Karpas-422 (cell line): ENCODE measurements around the gene TRIM31. TPM values are rescaled to one million over a fixed set of nuclear protein-coding genes. Genes with fewer than 3 reads are reported as not detected.

Source experiments
- DNase-seq: peaks from one replicate; pipeline ENCODE4 v3.0.0-alpha.2; 2015
- H2AFZ ChIP-seq: fragments of 200-600 bp; sonication (generic); 2 replicates; pipeline ENCODE4 v1.6.1; 2014; ENCODE audit warnings: antibody characterized with exemption, low read length, mixed read lengths
- H3K27ac ChIP-seq: fragments of 200-600 bp; sonication (generic); 2 replicates; pipeline ENCODE4 v1.5.1; 2014; ENCODE audit warnings: mild to moderate bottlenecking, low read length, moderate library complexity
- H3K27me3 ChIP-seq: fragments of 200-600 bp; sonication (generic); 2 replicates; pipeline ENCODE4 v1.6.1; 2014; ENCODE audit warnings: low read length, mixed read lengths
- H3K36me3 ChIP-seq: fragments of 200-600 bp; sonication (generic); 2 replicates; pipeline ENCODE4 v1.6.1; 2014; ENCODE audit warnings: low read length, mixed read lengths; ENCODE audit not compliant: insufficient read depth
- H3K4me1 ChIP-seq: fragments of 200-600 bp; sonication (generic); 2 replicates; pipeline ENCODE4 v1.6.1; 2014; ENCODE audit warnings: mild to moderate bottlenecking, low read length, mixed read lengths
- H3K4me2 ChIP-seq: fragments of 200-600 bp; sonication (generic); 2 replicates; pipeline ENCODE4 v1.6.1; 2014; ENCODE audit warnings: low read length, low read depth, mild to moderate bottlenecking; ENCODE audit not compliant: poor library complexity, severe bottlenecking
- H3K4me3 ChIP-seq: fragments of 200-600 bp; sonication (generic); 2 replicates; pipeline ENCODE4 v1.5.1; 2014; ENCODE audit warnings: mild to moderate bottlenecking, antibody characterized with exemption, low read length, mixed read lengths
- H3K79me2 ChIP-seq: fragments of 200-600 bp; sonication (generic); 2 replicates; pipeline ENCODE4 v1.6.1; 2014; ENCODE audit warnings: mild to moderate bottlenecking, low read length, mixed read lengths
- H3K9ac ChIP-seq: fragments of 200-600 bp; sonication (generic); 2 replicates; pipeline ENCODE4 v1.6.0; 2014; ENCODE audit warnings: low read length
- H3K9me2 ChIP-seq: fragments of 200-600 bp; sonication (generic), shearing (Covaris generic); replicated peaks from 2 replicates; pipeline ENCODE4 v1.6.0; 2014; ENCODE audit warnings: mild to moderate bottlenecking, low read length, moderate library complexity; ENCODE audit not compliant: insufficient read depth
- H3K9me3 ChIP-seq: fragments of 300-700, 200-600 bp; sonication (generic); 2 replicates; pipeline ENCODE4 v1.6.1; 2014; ENCODE audit warnings: low read length, mixed read lengths
- H4K20me1 ChIP-seq: fragments of 200-600 bp; sonication (generic); 2 replicates; pipeline ENCODE4 v1.6.1; 2014; ENCODE audit warnings: mild to moderate bottlenecking, antibody characterized with exemption, low read length, low read depth; ENCODE audit not compliant: insufficient read depth
- total RNA-seq: library from RNA; depleted of rRNA; stranded (reverse); fragments of >200 nt; shearing (Covaris generic); gene quantifications from 2 replicates; pipeline ENCODE4 v1.2.3, GENCODE V29; 2014; ENCODE audit warnings: low replicate concordance

TRIM31 gene
- total RNA-seq, 1 experiment from 2014 or later = not detected

GRCh38 chr6:30112402-30112994 lies 392 bp downstream of the TRIM31 start:
- Histone ChIP-seq H4K20me1 (no peaks in the 10 kb centered on the region), H3K4me3 (no peak overlapping the region), H3K27ac (no peak overlapping the region), H3K4me2 (no peak overlapping the region), H3K27me3 (no peaks in the 10 kb centered on the region), H3K4me1 (0 out of 2 replicates have a peak, but pooled peaks cover 4% of the 10 kb centered on the region), H3K9ac (no peak overlapping the region), H2AFZ (no peak overlapping the region), H3K36me3 (no peaks in the 10 kb centered on the region), H3K79me2 (no peaks in the 10 kb centered on the region), H3K9me2 (no peaks in the 10 kb centered on the region), H3K9me3 (no peaks in the 10 kb centered on the region)
- DNase-seq = no peak

GRCh38 chr6:30111266-30111856 lies 1.5 kb downstream of the TRIM31 start:
- H3K4me2 ChIP-seq = no peak overlapping the region
- no peak overlapping the region for H3K9ac ChIP-seq
- H3K4me1 ChIP-seq = 0 out of 2 replicates have a peak, but pooled peaks cover 4% of the 10 kb centered on the region
- H3K27me3 ChIP-seq = no peaks in the 10 kb centered on the region
- H2AFZ ChIP-seq = no peak overlapping the region
- DNase-seq = no peak
- H3K79me2 ChIP-seq = no peaks in the 10 kb centered on the region
- H4K20me1 ChIP-seq = no peaks in the 10 kb centered on the region
- H3K4me3 ChIP-seq = no peak overlapping the region
- no peaks in the 10 kb centered on the region for H3K36me3 ChIP-seq
- H3K9me2 ChIP-seq = no peaks in the 10 kb centered on the region
- no peaks in the 10 kb centered on the region for H3K9me3 ChIP-seq
- no peak overlapping the region for H3K27ac ChIP-seq

- H3K9me2 ChIP-seq = no peaks in the 10 kb centered on the region
- H3K4me3 ChIP-seq = no peak overlapping the region
- H2AFZ ChIP-seq = no peak overlapping the region
- DNase-seq = no peak
- H3K79me2 ChIP-seq = no peaks in the 10 kb centered on the region
- no peak overlapping the region for H3K9ac ChIP-seq
- peaks cover 37% of the 10 kb centered on the region for H3K4me1 ChIP-seq
- no peak overlapping the region for H3K27ac ChIP-seq
- H3K9me3 ChIP-seq = no peaks in the 10 kb centered on the region
- no peak overlapping the region for H3K4me2 ChIP-seq
- H3K36me3 ChIP-seq = no peaks in the 10 kb centered on the region
- H3K27me3 ChIP-seq = no peaks in the 10 kb centered on the region
- H4K20me1 ChIP-seq = no peaks in the 10 kb centered on the region
Observed at GRCh38 chr6:30104661-30105060, 8.2 kb downstream of the TRIM31 start.

- Histone ChIP-seq H3K27ac (no peak overlapping the region), H3K9ac (peak overlapping the region; percentile 58), H3K9me3 (no peaks in the 10 kb centered on the region), H3K4me2 (peak overlapping the region; percentile 76), H3K36me3 (no peaks in the 10 kb centered on the region), H3K4me1 (peaks cover 37% of the 10 kb centered on the region), H3K9me2 (no peaks in the 10 kb centered on the region), H4K20me1 (no peaks in the 10 kb centered on the region), H3K79me2 (no peaks in the 10 kb centered on the region), H2AFZ (peak overlapping the region; percentile 96), H3K4me3 (peak overlapping the region; percentile 63), H3K27me3 (no peaks in the 10 kb centered on the region)
- no peak for DNase-seq
Observed at GRCh38 chr6:30103872-30104179, 9.1 kb downstream of the TRIM31 start.

- Histone ChIP-seq H3K9me2 (no peaks in the 10 kb centered on the region), H3K27ac (no peak overlapping the region), H3K4me2 (peak overlapping the region; percentile 76), H3K27me3 (no peaks in the 10 kb centered on the region), H2AFZ (peak overlapping the region; percentile 96), H4K20me1 (no peaks in the 10 kb centered on the region), H3K9ac (peak overlapping the region; percentile 58), H3K4me3 (peak overlapping the region; percentile 63), H3K79me2 (no peaks in the 10 kb centered on the region), H3K4me1 (peaks cover 37% of the 10 kb centered on the region), H3K36me3 (no peaks in the 10 kb centered on the region), H3K9me3 (no peaks in the 10 kb centered on the region)
- peak; percentile 95 for DNase-seq
Observed at GRCh38 chr6:30102970-30103871, 9.7 kb downstream of the TRIM31 start.

GRCh38 chr6:30102414-30102969 lies 10.4 kb downstream of the TRIM31 start:
- Histone ChIP-seq H3K9me3 (no peaks in the 10 kb centered on the region), H4K20me1 (no peaks in the 10 kb centered on the region), H3K79me2 (no peaks in the 10 kb centered on the region), H3K4me2 (peak overlapping the region; percentile 76), H2AFZ (peak overlapping the region; percentile 96; the same call in 1 of the 2 replicates), H3K27me3 (no peaks in the 10 kb centered on the region), H3K9ac (peak overlapping the region; percentile 49; the same call in 1 of the 2 replicates), H3K9me2 (no peaks in the 10 kb centered on the region), H3K27ac (no peak overlapping the region), H3K4me1 (peaks cover 37% of the 10 kb centered on the region), H3K36me3 (no peaks in the 10 kb centered on the region), H3K4me3 (peak overlapping the region; percentile 53; the same call in 1 of the 2 replicates)
- DNase-seq = no peak

- peak overlapping the region; percentile 73; the same call in 1 of the 2 replicates for H2AFZ ChIP-seq
- no peaks in the 10 kb centered on the region for H3K9me3 ChIP-seq
- H3K79me2 ChIP-seq = no peaks in the 10 kb centered on the region
- H3K9ac ChIP-seq = peak overlapping the region; percentile 49
- no peaks in the 10 kb centered on the region for H3K27me3 ChIP-seq
- H3K4me3 ChIP-seq = peak overlapping the region; percentile 53; the same call in 1 of the 2 replicates
- no peaks in the 10 kb centered on the region for H3K9me2 ChIP-seq
- no peak overlapping the region for H3K27ac ChIP-seq
- H3K4me2 ChIP-seq = peak overlapping the region; percentile 76
- peaks cover 37% of the 10 kb centered on the region for H3K4me1 ChIP-seq
- no peaks in the 10 kb centered on the region for H3K36me3 ChIP-seq
- peak; percentile 82 for DNase-seq
- H4K20me1 ChIP-seq = no peaks in the 10 kb centered on the region
Observed at GRCh38 chr6:30101444-30102413, 11.2 kb downstream of the TRIM31 start.
